Neural crest cell (in vitro differentiated cells): Measurements from ENCODE around the gene CHST11. TPM values are rescaled to one million over a fixed set of nuclear protein-coding genes. Genes with fewer than 3 reads are reported as not detected.

ENCODE experiments used
- DNase-seq: peaks from one replicate; pipeline ENCODE4 v3.0.0; 2021; ENCODE audit warnings: low read depth, mixed read lengths, low spot score
- H3K27ac Mint-ChIP-seq: one replicate; pipeline ENCODE4 v1.8.0; 2021; ENCODE audit warnings: mild to moderate bottlenecking, mixed read lengths; ENCODE audit not compliant: unreplicated experiment
- H3K27me3 Mint-ChIP-seq: 2 replicates; pipeline ENCODE4 v1.8.0; 2021; ENCODE audit warnings: low read depth, mild to moderate bottlenecking, mixed read lengths
- H3K36me3 Mint-ChIP-seq: 2 replicates; pipeline ENCODE4 v1.8.0; 2021; ENCODE audit warnings: low read depth, mild to moderate bottlenecking, mixed read lengths
- H3K4me1 Mint-ChIP-seq: 2 replicates; pipeline ENCODE4 v1.8.0; 2021; ENCODE audit warnings: mixed read lengths
- H3K4me3 Mint-ChIP-seq: one replicate; pipeline ENCODE4 v1.8.0; 2021; ENCODE audit warnings: mild to moderate bottlenecking, mixed read lengths
- H3K9me3 Mint-ChIP-seq: 2 replicates; pipeline ENCODE4 v1.8.0; 2021; ENCODE audit warnings: mixed read lengths
- total RNA-seq: library from RNA; stranded (reverse); gene quantifications from 2 replicates; pipeline ENCODE4 v1.2.1, GENCODE V29; 2021
- TF ChIP-seq, protein P1 (sequence below): fragments of 200-600 bp; sonication (generic); conservative IDR thresholded peaks from 2 replicates; pipeline ENCODE4 v1.5.0; 2021; ENCODE audit warnings: antibody characterized with exemption, mild to moderate bottlenecking

CHST11 gene
- total RNA-seq, 1 donor from 2014 or later, result 10.0 TPM

DNA sequence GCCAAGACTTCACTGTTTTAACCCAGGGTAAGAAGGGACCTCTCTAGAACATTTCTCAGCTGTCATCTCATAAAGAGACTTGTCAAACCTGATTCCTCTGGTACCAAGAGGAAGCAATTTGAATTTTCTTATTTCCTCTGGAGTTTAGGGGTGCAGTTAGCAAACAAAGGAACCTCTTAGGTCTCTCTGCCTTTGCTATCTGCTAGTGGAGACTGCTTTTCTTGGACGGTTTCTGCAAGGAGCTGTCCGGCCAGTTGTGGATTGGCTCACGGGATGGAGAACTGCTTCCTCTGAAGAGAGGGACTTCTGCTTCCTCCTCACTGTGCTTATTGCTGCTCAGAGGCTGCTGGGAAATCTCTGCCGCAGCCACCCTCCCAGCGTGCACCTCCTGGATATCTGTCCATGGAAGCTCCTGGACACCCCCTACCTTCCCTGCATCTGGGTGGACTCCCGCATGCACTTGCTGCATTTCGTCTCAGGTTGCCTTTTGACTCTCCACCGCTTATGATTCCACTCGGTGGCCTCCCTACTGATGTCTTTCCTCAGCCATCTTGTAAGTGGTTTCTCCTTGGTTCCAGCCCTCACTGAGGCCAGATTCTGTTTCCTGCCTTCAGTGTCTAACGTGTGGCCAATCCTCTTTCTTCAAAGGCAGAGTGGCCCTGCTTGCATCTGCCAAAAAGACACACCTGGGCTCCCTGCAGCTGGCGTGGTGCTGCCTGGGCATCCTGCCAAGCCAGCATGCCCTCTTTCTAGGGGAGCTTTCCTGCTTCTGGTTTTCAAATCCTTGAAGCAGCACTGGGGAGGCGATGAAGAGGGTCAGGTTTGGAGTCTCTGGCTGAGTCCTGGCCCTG, 187.3 kb downstream of the CHST11 start:
- DNase-seq, result no peak
- TF ChIP-seq, protein P1, sequence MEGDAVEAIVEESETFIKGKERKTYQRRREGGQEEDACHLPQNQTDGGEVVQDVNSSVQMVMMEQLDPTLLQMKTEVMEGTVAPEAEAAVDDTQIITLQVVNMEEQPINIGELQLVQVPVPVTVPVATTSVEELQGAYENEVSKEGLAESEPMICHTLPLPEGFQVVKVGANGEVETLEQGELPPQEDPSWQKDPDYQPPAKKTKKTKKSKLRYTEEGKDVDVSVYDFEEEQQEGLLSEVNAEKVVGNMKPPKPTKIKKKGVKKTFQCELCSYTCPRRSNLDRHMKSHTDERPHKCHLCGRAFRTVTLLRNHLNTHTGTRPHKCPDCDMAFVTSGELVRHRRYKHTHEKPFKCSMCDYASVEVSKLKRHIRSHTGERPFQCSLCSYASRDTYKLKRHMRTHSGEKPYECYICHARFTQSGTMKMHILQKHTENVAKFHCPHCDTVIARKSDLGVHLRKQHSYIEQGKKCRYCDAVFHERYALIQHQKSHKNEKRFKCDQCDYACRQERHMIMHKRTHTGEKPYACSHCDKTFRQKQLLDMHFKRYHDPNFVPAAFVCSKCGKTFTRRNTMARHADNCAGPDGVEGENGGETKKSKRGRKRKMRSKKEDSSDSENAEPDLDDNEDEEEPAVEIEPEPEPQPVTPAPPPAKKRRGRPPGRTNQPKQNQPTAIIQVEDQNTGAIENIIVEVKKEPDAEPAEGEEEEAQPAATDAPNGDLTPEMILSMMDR, result no peak
- H3K27ac Mint-ChIP-seq, result no peak overlapping the region
- no peak overlapping the region for H3K4me3 Mint-ChIP-seq
- no peaks in the 10 kb centered on the region for H3K27me3 Mint-ChIP-seq
- H3K9me3 Mint-ChIP-seq, result peaks cover 4% of the 10 kb centered on the region
- peaks cover 7% of the 10 kb centered on the region for H3K4me1 Mint-ChIP-seq
- peaks cover 5% of the 10 kb centered on the region for H3K36me3 Mint-ChIP-seq

DNA sequence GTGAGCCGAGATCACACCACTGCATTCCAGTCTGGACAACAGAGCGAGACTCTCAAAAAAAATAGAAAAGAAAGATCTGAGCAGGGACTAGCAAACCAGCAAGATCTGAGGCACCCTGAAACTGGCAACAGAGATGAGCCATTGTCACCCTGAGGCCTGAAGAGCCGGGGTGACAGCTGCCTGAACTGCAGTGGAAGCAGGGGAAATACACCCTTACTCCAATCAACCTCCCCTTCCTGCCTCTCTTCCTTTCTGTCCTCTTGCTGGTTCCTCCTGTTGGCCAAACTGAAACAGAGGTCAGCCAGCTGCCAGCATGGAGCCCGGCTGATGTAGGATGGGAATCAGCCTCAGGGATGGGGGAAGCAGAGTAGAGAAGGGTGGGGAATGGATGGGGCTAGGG, 192.0 kb downstream of the CHST11 start:
- Mint-ChIP-seq H3K4me1 (peaks cover 17% of the 10 kb centered on the region), H3K4me3 (no peak overlapping the region), H3K36me3 (peaks cover 5% of the 10 kb centered on the region), H3K9me3 (no peaks in the 10 kb centered on the region), H3K27me3 (no peaks in the 10 kb centered on the region), H3K27ac (no peak overlapping the region)
- TF ChIP-seq, protein P1, result no peak
- DNase-seq, result no peak

DNA sequence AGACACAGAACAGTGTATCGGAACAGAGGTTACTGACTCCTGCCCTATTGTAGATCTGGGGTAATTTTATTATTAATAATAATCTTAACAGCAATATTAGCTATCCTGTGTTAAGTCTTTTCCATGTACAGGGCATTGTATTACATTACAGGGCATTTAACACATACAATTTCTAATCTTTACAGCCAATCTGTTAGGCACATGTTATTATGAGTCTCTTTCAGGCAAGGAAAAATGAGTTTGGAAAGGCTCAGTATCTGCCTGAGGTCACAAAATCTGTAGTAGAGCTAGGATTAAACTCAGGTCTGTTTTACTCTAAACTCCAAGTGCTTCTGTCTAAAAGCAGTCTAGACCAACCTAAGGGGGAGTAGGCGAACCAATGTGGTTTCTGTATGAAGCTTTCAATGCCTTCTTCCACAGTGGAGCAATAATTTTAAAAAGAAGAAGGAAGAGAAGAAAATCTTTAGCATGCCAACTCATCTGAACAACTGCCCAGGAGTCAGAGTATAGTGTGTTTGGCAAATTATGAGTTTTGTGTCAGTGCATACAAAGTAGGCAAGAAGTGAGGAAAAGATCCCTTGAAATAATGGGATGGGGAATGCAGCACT, 192.6 kb downstream of the CHST11 start:
- peaks cover 5% of the 10 kb centered on the region for H3K36me3 Mint-ChIP-seq
- no peaks in the 10 kb centered on the region for H3K9me3 Mint-ChIP-seq
- TF ChIP-seq, protein P1, result no peak
- no peak overlapping the region for H3K27ac Mint-ChIP-seq
- H3K4me3 Mint-ChIP-seq, result no peak overlapping the region
- peaks cover 22% of the 10 kb centered on the region for H3K4me1 Mint-ChIP-seq
- DNase-seq, result no peak
- H3K27me3 Mint-ChIP-seq, result peaks cover 4% of the 10 kb centered on the region

DNA sequence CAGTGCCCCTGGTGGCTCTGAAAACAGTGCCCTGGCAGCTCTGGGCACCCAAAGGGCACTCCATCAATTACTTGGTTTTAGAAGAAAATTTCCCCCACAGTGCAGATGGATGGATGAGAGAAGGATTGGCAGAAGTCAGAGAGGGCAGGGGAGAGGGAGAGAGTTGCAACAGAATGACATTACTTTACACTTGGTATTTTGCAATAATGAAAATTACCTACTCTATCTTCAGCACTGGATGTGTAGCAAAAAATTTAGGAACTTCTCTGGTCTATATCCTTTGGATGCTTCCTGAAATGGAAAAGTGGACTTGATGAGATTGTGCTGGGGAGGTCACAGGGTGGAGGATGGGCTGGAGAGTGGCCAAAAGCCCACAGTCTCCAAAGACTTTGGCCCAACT, 193.2 kb downstream of the CHST11 start:
- TF ChIP-seq, protein P1, result no peak
- DNase-seq, result no peak
- Mint-ChIP-seq H3K36me3 (peaks cover 5% of the 10 kb centered on the region), H3K27me3 (peaks cover 4% of the 10 kb centered on the region), H3K4me3 (no peak overlapping the region), H3K4me1 (peaks cover 26% of the 10 kb centered on the region), H3K27ac (no peak overlapping the region), H3K9me3 (no peaks in the 10 kb centered on the region)

DNA sequence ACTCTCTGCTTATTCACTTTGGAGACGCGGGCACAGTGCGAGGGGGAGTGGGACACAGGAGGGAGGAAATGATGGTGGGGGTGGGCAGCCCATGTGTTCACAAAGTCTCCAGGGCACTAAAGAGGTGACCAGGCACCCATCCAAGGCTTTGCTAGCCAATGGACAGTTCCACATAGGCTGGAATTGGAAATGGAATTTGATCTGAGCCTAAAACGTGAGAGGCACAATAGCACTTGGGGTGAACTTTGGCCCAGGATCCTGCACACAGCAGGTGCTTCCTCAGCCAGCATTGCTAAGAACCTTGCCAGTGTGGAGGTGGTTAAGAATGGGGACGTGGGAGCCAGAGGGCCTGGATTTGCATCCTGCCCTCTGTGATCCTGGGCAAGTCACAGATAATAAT, 193.8 kb downstream of the CHST11 start:
- Mint-ChIP-seq H3K36me3 (peaks cover 5% of the 10 kb centered on the region), H3K4me1 (peaks cover 32% of the 10 kb centered on the region), H3K9me3 (no peaks in the 10 kb centered on the region), H3K27ac (no peak overlapping the region), H3K4me3 (no peak overlapping the region), H3K27me3 (peaks cover 4% of the 10 kb centered on the region)
- no peak for DNase-seq
- TF ChIP-seq, protein P1, result no peak
